ENCODE results near the gene KLF6. TPM values are rescaled to one million over a fixed set of nuclear protein-coding genes. Genes with fewer than 3 reads are reported as not detected.
A peak's percentile ranks its signal among the peaks of the same experiment; 100 is the strongest.
"Not testable (repeated sequence)": the region's sequence is repeated elsewhere in the genome, so short reads cannot be mapped to it uniquely, and the experiment has no call there.

KLF6 gene
- total RNA-seq, 3 donors from 2014 or later (not counting 1 experiment from before 2014, with no cell fraction given) = 1,044 to 1,768 (median 1,056) TPM

DNA sequence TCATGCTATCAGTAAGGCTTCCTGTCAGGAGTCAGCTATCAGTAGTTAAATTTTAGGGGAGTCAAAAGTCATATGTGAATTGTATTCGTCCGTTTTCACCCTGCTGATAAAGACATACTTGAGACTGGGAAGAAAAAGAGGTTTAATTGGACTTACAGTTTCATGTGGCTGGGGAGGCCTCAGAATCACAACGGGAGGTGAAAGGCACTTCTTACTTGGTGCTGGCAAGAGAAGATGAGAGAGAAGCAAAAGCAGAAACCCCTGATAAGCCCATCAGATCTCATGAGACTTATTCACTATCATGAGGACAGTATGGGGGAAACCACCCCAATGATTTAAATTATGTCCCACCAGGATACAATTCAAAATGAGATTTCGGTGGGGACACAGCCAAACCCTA lies 47.1 kb downstream of the KLF6 start:
- H3K27me3 Mint-ChIP-seq (ENCODE audit: low read depth in 2 of 2) = no peaks in the 10 kb centered on the region
- 81% methylated on average over 4 of the region's 4 CpGs for WGBS (ENCODE audit: insufficient coverage)
- Histone ChIP-seq H3K36me3 (ENCODE audit: control insufficient read depth, insufficient read depth, low read length) (no peaks in the 10 kb centered on the region), H3K27me3 (ENCODE audit: control insufficient read depth, insufficient read depth, low read length) (no peaks in the 10 kb centered on the region), H3K27ac (ENCODE audit: low read length) (no peak overlapping the region), H3K9me3 (ENCODE audit: control insufficient read depth, insufficient read depth, low read length) (no peaks in the 10 kb centered on the region), H3K4me1 (ENCODE audit: control insufficient read depth, insufficient read depth, low read length) (peaks cover 4% of the 10 kb centered on the region), H3K4me3 (ENCODE audit: low read length) (no peak overlapping the region)
- ATAC-seq (no peak), DNase-seq (no peak)
- H3K4me1 Mint-ChIP-seq = peaks cover 7 to 12% of the 10 kb centered on the region in 2 donors
- H3K36me3 Mint-ChIP-seq = no peaks in the 10 kb centered on the region
- H3K27ac Mint-ChIP-seq = no peak overlapping the region
- no peak overlapping the region for H3K4me3 Mint-ChIP-seq
- TF ChIP-seq CTCF (IDR thresholded peaks at IDR 0.05) = no peak
- no peaks in the 10 kb centered on the region for H3K9me3 Mint-ChIP-seq
- intact Hi-C loops (cut with micrococcal nuclease) = loop anchor here (10.0 kb wide), 1 partner anchor 917 kb away; no protein-coding TSS in a partner anchor

- Mint-ChIP-seq H3K36me3 (peaks cover 6% of the 10 kb centered on the region), H3K4me3 (no peak overlapping the region), H3K27ac (no peak overlapping the region), H3K4me1 (peaks cover 3 to 8% of the 10 kb centered on the region in 2 donors), H3K9me3 (no peaks in the 10 kb centered on the region), H3K27me3 (ENCODE audit: low read depth in 2 of 2) (peaks cover 0 to 4% of the 10 kb centered on the region in 2 donors)
- Histone ChIP-seq H3K4me3 (ENCODE audit: low read length) (no peak overlapping the region), H3K9me3 (ENCODE audit: control insufficient read depth, insufficient read depth, low read length) (no peaks in the 10 kb centered on the region), H3K27me3 (ENCODE audit: control insufficient read depth, insufficient read depth, low read length) (no peaks in the 10 kb centered on the region), H3K4me1 (ENCODE audit: control insufficient read depth, insufficient read depth, low read length) (no peaks in the 10 kb centered on the region), H3K36me3 (ENCODE audit: control insufficient read depth, insufficient read depth, low read length) (no peaks in the 10 kb centered on the region), H3K27ac (ENCODE audit: low read length) (no peak overlapping the region)
- intact Hi-C loops (cut with micrococcal nuclease) = loop anchor here (10.0 kb wide), 1 partner anchor 920 kb away; no protein-coding TSS in a partner anchor
- no peak for TF ChIP-seq CTCF (IDR thresholded peaks at IDR 0.05)
- WGBS (ENCODE audit: insufficient coverage) = 84% methylated on average over 10 of the region's 10 CpGs
- DNase-seq (peak in 1 of 2 donors; percentile 41), ATAC-seq (peak in 2 of 3 donors; percentile 57 to 58)
These were observed 49.8 kb downstream of the KLF6 start for GRCh38 chr10:3735175-3735574.

GRCh38 chr10:3734111-3734510 lies 50.9 kb downstream of the KLF6 start:
- Histone ChIP-seq H3K36me3 (ENCODE audit: control insufficient read depth, insufficient read depth, low read length) (no peaks in the 10 kb centered on the region), H3K27me3 (ENCODE audit: control insufficient read depth, insufficient read depth, low read length) (no peaks in the 10 kb centered on the region), H3K9me3 (ENCODE audit: control insufficient read depth, insufficient read depth, low read length) (no peaks in the 10 kb centered on the region), H3K4me3 (ENCODE audit: low read length) (no peak overlapping the region), H3K27ac (ENCODE audit: low read length) (no peak overlapping the region), H3K4me1 (ENCODE audit: control insufficient read depth, insufficient read depth, low read length) (peaks cover 4% of the 10 kb centered on the region)
- H3K9me3 Mint-ChIP-seq = no peaks in the 10 kb centered on the region
- no peak for DNase-seq
- H3K27me3 Mint-ChIP-seq (ENCODE audit: low read depth in 2 of 2) = peaks cover 0 to 4% of the 10 kb centered on the region in 2 donors
- H3K4me1 Mint-ChIP-seq = peaks cover 0 to 5% of the 10 kb centered on the region in 2 donors
- 91% methylated on average over 3 of the region's 3 CpGs for WGBS (ENCODE audit: insufficient coverage)
- no peak overlapping the region for H3K4me3 Mint-ChIP-seq
- H3K27ac Mint-ChIP-seq = no peak overlapping the region
- H3K36me3 Mint-ChIP-seq = peaks cover 6% of the 10 kb centered on the region
- no peak for ATAC-seq
- no peak for TF ChIP-seq CTCF (IDR thresholded peaks at IDR 0.05)
- intact Hi-C loops (cut with micrococcal nuclease) = loop anchor here (10.0 kb wide), 1 partner anchor 921 kb away; no protein-coding TSS in a partner anchor

GRCh38 chr10:3732183-3732582 lies 52.8 kb downstream of the KLF6 start:
- not testable (repeated sequence) for H3K4me1 Mint-ChIP-seq; H3K4me3 ChIP-seq (ENCODE audit: low read length); ATAC-seq; H3K4me1 ChIP-seq (ENCODE audit: control insufficient read depth, insufficient read depth, low read length); H3K27me3 Mint-ChIP-seq (ENCODE audit: low read depth in 2 of 2); H3K9me3 Mint-ChIP-seq; H3K36me3 Mint-ChIP-seq; H3K27ac Mint-ChIP-seq; H3K27ac ChIP-seq (ENCODE audit: low read length); H3K4me3 Mint-ChIP-seq; DNase-seq; H3K36me3 ChIP-seq (ENCODE audit: control insufficient read depth, insufficient read depth, low read length); H3K27me3 ChIP-seq (ENCODE audit: control insufficient read depth, insufficient read depth, low read length); H3K9me3 ChIP-seq (ENCODE audit: control insufficient read depth, insufficient read depth, low read length)
- intact Hi-C loops (cut with micrococcal nuclease) = loop anchor here (10.0 kb wide), 1 partner anchor 923 kb away; no protein-coding TSS in a partner anchor
- WGBS (ENCODE audit: insufficient coverage) = 86% methylated on average over 2 of the region's 3 CpGs

Measured in natural killer cell (primary cell).